ENCODE data around the gene REV1.

DNA sequence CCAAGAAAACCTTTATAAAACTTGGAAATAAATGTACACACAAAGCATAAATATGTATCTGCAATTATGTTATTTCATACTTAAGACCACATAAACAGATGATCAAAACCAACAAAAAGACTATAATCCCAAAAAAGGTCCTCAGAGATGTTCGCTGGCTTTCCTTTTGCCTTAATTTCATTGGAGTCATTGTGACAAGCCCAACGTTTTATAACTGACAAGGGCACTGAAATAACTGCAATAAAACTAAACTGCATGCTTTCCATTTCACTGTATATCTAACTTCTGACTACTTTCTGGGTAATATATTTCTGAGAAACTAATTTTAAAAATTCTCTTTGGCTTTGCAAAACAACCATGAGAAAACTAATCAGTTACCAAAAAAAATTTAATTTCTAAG, 56.5 kb downstream of the REV1 start:
- TF ChIP-seq, protein P1, sequence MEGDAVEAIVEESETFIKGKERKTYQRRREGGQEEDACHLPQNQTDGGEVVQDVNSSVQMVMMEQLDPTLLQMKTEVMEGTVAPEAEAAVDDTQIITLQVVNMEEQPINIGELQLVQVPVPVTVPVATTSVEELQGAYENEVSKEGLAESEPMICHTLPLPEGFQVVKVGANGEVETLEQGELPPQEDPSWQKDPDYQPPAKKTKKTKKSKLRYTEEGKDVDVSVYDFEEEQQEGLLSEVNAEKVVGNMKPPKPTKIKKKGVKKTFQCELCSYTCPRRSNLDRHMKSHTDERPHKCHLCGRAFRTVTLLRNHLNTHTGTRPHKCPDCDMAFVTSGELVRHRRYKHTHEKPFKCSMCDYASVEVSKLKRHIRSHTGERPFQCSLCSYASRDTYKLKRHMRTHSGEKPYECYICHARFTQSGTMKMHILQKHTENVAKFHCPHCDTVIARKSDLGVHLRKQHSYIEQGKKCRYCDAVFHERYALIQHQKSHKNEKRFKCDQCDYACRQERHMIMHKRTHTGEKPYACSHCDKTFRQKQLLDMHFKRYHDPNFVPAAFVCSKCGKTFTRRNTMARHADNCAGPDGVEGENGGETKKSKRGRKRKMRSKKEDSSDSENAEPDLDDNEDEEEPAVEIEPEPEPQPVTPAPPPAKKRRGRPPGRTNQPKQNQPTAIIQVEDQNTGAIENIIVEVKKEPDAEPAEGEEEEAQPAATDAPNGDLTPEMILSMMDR (IDR thresholded peaks at IDR 0.05; ENCODE audit: low read length), result no peak
- TF ChIP-seq EZH2phosphoT487 (IDR thresholded peaks at IDR 0.05; ENCODE audit: low read length) (no peak), EZH2 (optimal IDR thresholded peaks at IDR 0.05; ENCODE audit: low read depth, low read length) (no peak)
